ENCODE measurements around the gene OAS2. TPM values are rescaled to one million over a fixed set of nuclear protein-coding genes. Genes with fewer than 3 reads are reported as not detected.

The OAS2 gene
- total and polyA plus RNA-seq, 2 of the 4 experiments (the other 2 are of a cell fraction), result under 0.01 TPM; not detected in 1

DNA sequence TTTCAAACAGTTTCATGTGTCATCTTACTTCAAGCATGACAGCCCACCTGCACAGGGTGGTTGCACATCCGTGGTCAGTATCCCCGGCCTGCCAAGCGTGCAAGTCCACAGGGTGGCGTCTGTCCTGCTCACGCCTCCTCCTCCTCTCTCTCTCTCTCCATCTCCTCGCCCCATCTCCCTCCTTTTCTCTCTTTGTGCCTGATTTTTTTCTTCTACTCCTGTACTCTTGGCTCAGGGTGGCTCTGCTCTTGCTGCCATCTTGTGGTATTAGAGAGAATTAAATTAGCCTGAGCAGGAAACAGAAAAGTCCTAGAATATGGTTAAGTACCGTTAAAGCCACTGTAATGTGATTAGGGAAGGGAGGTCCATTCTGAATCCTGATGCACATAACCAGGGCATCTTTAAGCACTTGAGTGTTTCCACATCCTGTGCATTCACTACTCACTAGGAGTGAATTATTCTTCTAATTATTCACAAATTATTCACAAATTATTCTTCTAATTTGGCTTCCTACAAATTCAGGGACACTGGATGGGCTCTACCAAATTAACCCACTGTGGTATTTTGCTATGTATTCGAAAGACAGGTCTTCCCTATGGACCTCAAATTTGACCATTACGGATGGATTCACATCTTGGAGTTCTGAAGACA, 52.7 kb downstream of the OAS2 start:
- dilution Hi-C loops (cut with HindIII; ENCODE audit: low sequenced_read_pairs, unreplicated experiment), result no loop called here
- H3K9me3 ChIP-seq (ENCODE audit: control insufficient read depth, insufficient read depth, low read length), result no peaks in the 10 kb centered on the region
- TF ChIP-seq FOS (IDR thresholded peaks at IDR 0.05; ENCODE audit: low read depth, low read length) (no peak), BHLHE40 (IDR thresholded peaks at IDR 0.05; ENCODE audit: low read depth, low read length) (no peak), RAD21 (IDR thresholded peaks at IDR 0.05; ENCODE audit: low read length) (peak; percentile 36), CEBPB (IDR thresholded peaks at IDR 0.05; ENCODE audit: low read depth, low read length) (no peak), SMC3 (IDR thresholded peaks at IDR 0.05; ENCODE audit: low read depth, low read length) (peak; percentile 62)
- TF ChIP-seq, protein P1, sequence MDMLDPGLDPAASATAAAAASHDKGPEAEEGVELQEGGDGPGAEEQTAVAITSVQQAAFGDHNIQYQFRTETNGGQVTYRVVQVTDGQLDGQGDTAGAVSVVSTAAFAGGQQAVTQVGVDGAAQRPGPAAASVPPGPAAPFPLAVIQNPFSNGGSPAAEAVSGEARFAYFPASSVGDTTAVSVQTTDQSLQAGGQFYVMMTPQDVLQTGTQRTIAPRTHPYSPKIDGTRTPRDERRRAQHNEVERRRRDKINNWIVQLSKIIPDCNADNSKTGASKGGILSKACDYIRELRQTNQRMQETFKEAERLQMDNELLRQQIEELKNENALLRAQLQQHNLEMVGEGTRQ (IDR thresholded peaks at IDR 0.05; ENCODE audit: low read depth, low read length), result no peak
- TF ChIP-seq, protein P2, sequence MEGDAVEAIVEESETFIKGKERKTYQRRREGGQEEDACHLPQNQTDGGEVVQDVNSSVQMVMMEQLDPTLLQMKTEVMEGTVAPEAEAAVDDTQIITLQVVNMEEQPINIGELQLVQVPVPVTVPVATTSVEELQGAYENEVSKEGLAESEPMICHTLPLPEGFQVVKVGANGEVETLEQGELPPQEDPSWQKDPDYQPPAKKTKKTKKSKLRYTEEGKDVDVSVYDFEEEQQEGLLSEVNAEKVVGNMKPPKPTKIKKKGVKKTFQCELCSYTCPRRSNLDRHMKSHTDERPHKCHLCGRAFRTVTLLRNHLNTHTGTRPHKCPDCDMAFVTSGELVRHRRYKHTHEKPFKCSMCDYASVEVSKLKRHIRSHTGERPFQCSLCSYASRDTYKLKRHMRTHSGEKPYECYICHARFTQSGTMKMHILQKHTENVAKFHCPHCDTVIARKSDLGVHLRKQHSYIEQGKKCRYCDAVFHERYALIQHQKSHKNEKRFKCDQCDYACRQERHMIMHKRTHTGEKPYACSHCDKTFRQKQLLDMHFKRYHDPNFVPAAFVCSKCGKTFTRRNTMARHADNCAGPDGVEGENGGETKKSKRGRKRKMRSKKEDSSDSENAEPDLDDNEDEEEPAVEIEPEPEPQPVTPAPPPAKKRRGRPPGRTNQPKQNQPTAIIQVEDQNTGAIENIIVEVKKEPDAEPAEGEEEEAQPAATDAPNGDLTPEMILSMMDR (conservative IDR thresholded peaks at IDR 0.05; ENCODE audit: low read depth, low read length), result peak; percentile 67
- no peak overlapping the region for H3K4me3 ChIP-seq (ENCODE audit: insufficient read depth, low read depth, low read length)
- no peaks in the 10 kb centered on the region for H4K20me1 ChIP-seq (ENCODE audit: insufficient read depth, low read length)
- H3K23ac ChIP-seq (ENCODE audit: low read depth, low read length), result no peak overlapping the region
- no peak overlapping the region for H2BK5ac ChIP-seq (ENCODE audit: low read depth, low read length, poor library complexity, severe bottlenecking)
- WGBS, 2 experiments (ENCODE audit: extremely low coverage in 2 of 2, insufficient read length in 1 of 2), result 10% methylated on average over 2 of the region's 9 CpGs; no CpG with 5 or more reads in 1 of the 2 experiments
- no peak overlapping the region for H3K56ac ChIP-seq (ENCODE audit: extremely low read depth, insufficient read depth, low read length)
- no peaks in the 10 kb centered on the region for H3K4me1 ChIP-seq (ENCODE audit: control insufficient read depth, insufficient read depth, low read length)
- H2AK5ac ChIP-seq (ENCODE audit: low read depth, low read length), result no peak overlapping the region
- H3K14ac ChIP-seq (replicated peaks; ENCODE audit: low read depth, low read length), result no peak overlapping the region
- no peak overlapping the region for H3K9ac ChIP-seq (ENCODE audit: low read depth, low read length)
- peak; percentile 52 for DNase-seq
- no peak overlapping the region for H4K8ac ChIP-seq (ENCODE audit: low read depth in 2 of 2, low read length in 2 of 2)
- no peak overlapping the region for H3K27ac ChIP-seq (ENCODE audit: insufficient read depth, low read length)
- H3K4ac ChIP-seq (ENCODE audit: low read depth, low read length), result no peak overlapping the region
- H2AK9ac ChIP-seq (replicated peaks; ENCODE audit: low read depth, low read length, poor library complexity), result no peak overlapping the region
- no peaks in the 10 kb centered on the region for H3K36me3 ChIP-seq (ENCODE audit: control insufficient read depth, insufficient read depth, low read length)
- CTCF ChIA-PET, result interaction anchor here (0.6 kb wide), 1 partner anchor 138 kb away, joined by 3 read pairs; no protein-coding TSS in a partner anchor
- H2BK20ac ChIP-seq (ENCODE audit: low read depth, low read length), result no peak overlapping the region
- BruUV-seq (replicated peaks), result no TSS peak
- no peaks in the 10 kb centered on the region for H3K27me3 ChIP-seq (ENCODE audit: control insufficient read depth, insufficient read depth, low read length)
- ATAC-seq (ENCODE audit: low read depth), result peak; percentile 90
- in situ Hi-C loops (cut with MboI; ENCODE audit: low sequenced_read_pairs), result no loop called here
- no peak overlapping the region for H4K5ac ChIP-seq (ENCODE audit: low read depth, low read length)
- no peaks in the 10 kb centered on the region for H3K79me1 ChIP-seq (ENCODE audit: low read depth in 1 of 2, low read length in 2 of 2)
- no peak overlapping the region for H4K91ac ChIP-seq (ENCODE audit: insufficient read depth, low read depth, low read length)
- H2BK120ac ChIP-seq (ENCODE audit: low read depth, low read length), result no peak overlapping the region
- intact Hi-C loops (cut with micrococcal nuclease), result loop anchor here (1.0 kb wide), 2 partner anchors 38 to 131 kb away; no protein-coding TSS in a partner anchor
- H3K9me1 ChIP-seq (ENCODE audit: insufficient read depth, low read length), result no peaks in the 10 kb centered on the region
- H2AFZ ChIP-seq (replicated peaks; ENCODE audit: low read length, poor library complexity), result no peak overlapping the region
- no peak overlapping the region for H3K18ac ChIP-seq (ENCODE audit: low read depth, low read length)
- POLR2A ChIA-PET (ENCODE audit: unreplicated experiment), result no interaction called here
- no peak overlapping the region for H2BK15ac ChIP-seq (ENCODE audit: low read depth, low read length)
- H3K4me2 ChIP-seq (ENCODE audit: low read depth, low read length), result no peak overlapping the region
